DOHH2 (cell line): ENCODE measurements around the gene UBR3.
"Not testable (repeated sequence)": the region's sequence is repeated elsewhere in the genome, so short reads cannot be mapped to it uniquely, and the experiment has no call there.

Source experiments
- H3F3A ChIP-seq: fragments of 200-600 bp; sonication (generic), shearing (Covaris generic); 2 replicates; pipeline ENCODE4 v1.6.0; 2016; ENCODE audit warnings: antibody characterized with exemption, mild to moderate bottlenecking; ENCODE audit not compliant: control insufficient read depth, insufficient read depth
- H3K27ac ChIP-seq: fragments of 200-600 bp; sonication (generic); 2 replicates; pipeline ENCODE4 v1.5.1; 2014; ENCODE audit warnings: low read depth, mild to moderate bottlenecking, low read length, moderate library complexity
- H3K27me3 ChIP-seq: fragments of 200-600 bp; sonication (generic); 2 replicates; pipeline ENCODE4 v1.6.1; 2014; ENCODE audit warnings: mild to moderate bottlenecking, low read length, mixed read lengths; ENCODE audit not compliant: control insufficient read depth
- H3K36me3 ChIP-seq: fragments of 200-600 bp; sonication (generic); 2 replicates; pipeline ENCODE4 v1.6.1; 2014; ENCODE audit warnings: mild to moderate bottlenecking, low read length, moderate library complexity, mixed read lengths; ENCODE audit not compliant: control insufficient read depth
- H3K4me1 ChIP-seq: fragments of 200-600 bp; sonication (generic); 2 replicates; pipeline ENCODE4 v1.6.1; 2014; ENCODE audit warnings: mild to moderate bottlenecking, low read length, mixed read lengths; ENCODE audit not compliant: control insufficient read depth
- H3K4me2 ChIP-seq: fragments of 200-600 bp; sonication (generic); 2 replicates; pipeline ENCODE4 v1.6.0; 2014; ENCODE audit warnings: mild to moderate bottlenecking, low read length, moderate library complexity
- H3K4me3 ChIP-seq: fragments of 200-600 bp; sonication (generic); 2 replicates; pipeline ENCODE4 v1.5.1; 2014; ENCODE audit warnings: mild to moderate bottlenecking, low read length, mixed read lengths
- H3K79me2 ChIP-seq: fragments of 200-600 bp; sonication (generic); 2 replicates; pipeline ENCODE4 v1.6.1; 2014; ENCODE audit warnings: mild to moderate bottlenecking, low read length, mixed read lengths; ENCODE audit not compliant: control insufficient read depth
- H3K9me2 ChIP-seq: fragments of 200-600 bp; sonication (generic); replicated peaks from 2 replicates; pipeline ENCODE4 v1.6.1; 2014; ENCODE audit warnings: mild to moderate bottlenecking, low read length, mixed read lengths; ENCODE audit not compliant: control insufficient read depth
- H3K9me3 ChIP-seq: fragments of 200-600 bp; sonication (generic); 2 replicates; pipeline ENCODE4 v1.6.1; 2014; ENCODE audit warnings: antibody characterized with exemption, low read length, mixed read lengths; ENCODE audit not compliant: control insufficient read depth, insufficient read depth
- H4K20me1 ChIP-seq: fragments of 200-600 bp; sonication (generic); 2 replicates; pipeline ENCODE4 v1.6.0; 2014; ENCODE audit warnings: low read depth, mild to moderate bottlenecking, antibody characterized with exemption, low read length, moderate library complexity; ENCODE audit not compliant: control insufficient read depth, insufficient read depth
- EZH2phosphoT487 ChIP-seq: fragments of 200-600 bp; sonication (generic); IDR thresholded peaks from 2 replicates; pipeline ENCODE4 v1.6.1; 2017; ENCODE audit warnings: borderline replicate concordance, mild to moderate bottlenecking, antibody characterized with exemption, low read length, moderate library complexity, mixed read lengths
- TF ChIP-seq, protein P1 (sequence below): fragments of 200-600 bp; sonication (generic); IDR thresholded peaks from one replicate; pipeline ENCODE4 v1.5.1; 2014; ENCODE audit warnings: antibody characterized with exemption, mild to moderate bottlenecking, low read depth, low read length; ENCODE audit not compliant: poor library complexity, severe bottlenecking

UBR3 gene

DNA sequence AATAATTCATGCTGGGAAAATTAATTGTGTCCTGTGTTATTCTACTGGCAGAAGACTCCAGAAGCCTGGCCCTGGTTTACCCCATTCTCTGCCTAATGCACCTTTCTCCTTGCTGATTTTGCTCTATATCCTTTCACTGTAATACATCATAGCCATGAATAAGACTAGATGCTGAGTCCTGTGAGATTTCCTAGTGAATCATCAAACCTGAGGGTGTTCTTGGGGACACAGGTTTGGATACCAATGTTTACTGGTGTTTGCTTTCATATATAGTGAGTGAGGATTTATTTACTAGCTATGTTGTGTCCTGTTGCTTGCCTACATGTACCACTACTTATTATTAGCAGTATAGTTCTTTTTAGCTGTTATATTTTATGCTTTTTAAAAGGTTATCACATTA, 9.0 kb upstream of the UBR3 start:
- peaks cover 12% of the 10 kb centered on the region for H3K4me1 ChIP-seq
- no peak overlapping the region for H3K4me3 ChIP-seq
- no peak overlapping the region for H3K27ac ChIP-seq
- H3K36me3 ChIP-seq = peaks cover 86% of the 10 kb centered on the region
- H3K27me3 ChIP-seq = no peaks in the 10 kb centered on the region
- TF ChIP-seq EZH2phosphoT487 = no peak
- TF ChIP-seq, protein P1, sequence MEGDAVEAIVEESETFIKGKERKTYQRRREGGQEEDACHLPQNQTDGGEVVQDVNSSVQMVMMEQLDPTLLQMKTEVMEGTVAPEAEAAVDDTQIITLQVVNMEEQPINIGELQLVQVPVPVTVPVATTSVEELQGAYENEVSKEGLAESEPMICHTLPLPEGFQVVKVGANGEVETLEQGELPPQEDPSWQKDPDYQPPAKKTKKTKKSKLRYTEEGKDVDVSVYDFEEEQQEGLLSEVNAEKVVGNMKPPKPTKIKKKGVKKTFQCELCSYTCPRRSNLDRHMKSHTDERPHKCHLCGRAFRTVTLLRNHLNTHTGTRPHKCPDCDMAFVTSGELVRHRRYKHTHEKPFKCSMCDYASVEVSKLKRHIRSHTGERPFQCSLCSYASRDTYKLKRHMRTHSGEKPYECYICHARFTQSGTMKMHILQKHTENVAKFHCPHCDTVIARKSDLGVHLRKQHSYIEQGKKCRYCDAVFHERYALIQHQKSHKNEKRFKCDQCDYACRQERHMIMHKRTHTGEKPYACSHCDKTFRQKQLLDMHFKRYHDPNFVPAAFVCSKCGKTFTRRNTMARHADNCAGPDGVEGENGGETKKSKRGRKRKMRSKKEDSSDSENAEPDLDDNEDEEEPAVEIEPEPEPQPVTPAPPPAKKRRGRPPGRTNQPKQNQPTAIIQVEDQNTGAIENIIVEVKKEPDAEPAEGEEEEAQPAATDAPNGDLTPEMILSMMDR = no peak
- peaks cover 17% of the 10 kb centered on the region; the same call in 1 of the 2 replicates for H3F3A ChIP-seq
- no peak overlapping the region for H3K4me2 ChIP-seq
- no peaks in the 10 kb centered on the region for H3K9me2 ChIP-seq
- no peaks in the 10 kb centered on the region; the same call in 1 of the 2 replicates for H3K9me3 ChIP-seq
- H4K20me1 ChIP-seq = no peaks in the 10 kb centered on the region
- peaks cover 45% of the 10 kb centered on the region for H3K79me2 ChIP-seq

DNA sequence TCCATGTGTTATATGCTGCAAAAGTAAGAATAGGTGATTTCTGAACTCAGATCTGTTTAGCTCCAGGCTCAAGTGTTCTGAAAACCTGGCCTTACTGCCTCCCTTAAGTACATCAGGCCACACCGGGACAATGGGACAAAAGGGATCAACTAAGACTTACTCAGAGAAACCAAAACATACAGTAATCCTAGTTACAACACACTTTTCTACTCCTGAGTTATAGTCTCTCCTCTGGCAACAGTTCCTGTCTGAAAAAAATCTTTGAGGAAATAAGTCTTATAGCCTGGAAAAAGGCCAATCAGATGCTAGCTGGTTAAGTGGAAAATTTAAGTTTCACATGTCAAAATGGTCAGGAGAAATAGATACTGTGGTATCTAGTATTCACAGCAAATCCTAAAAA, 8.1 kb upstream of the UBR3 start:
- H3F3A ChIP-seq = peaks cover 17% of the 10 kb centered on the region; the same call in 1 of the 2 replicates
- H3K4me2 ChIP-seq = no peak overlapping the region
- H3K9me3 ChIP-seq = no peaks in the 10 kb centered on the region; the same call in 1 of the 2 replicates
- no peaks in the 10 kb centered on the region for H4K20me1 ChIP-seq
- H3K27ac ChIP-seq = no peak overlapping the region
- peaks cover 83% of the 10 kb centered on the region for H3K36me3 ChIP-seq
- H3K79me2 ChIP-seq = peaks cover 53% of the 10 kb centered on the region
- no peaks in the 10 kb centered on the region for H3K9me2 ChIP-seq
- no peaks in the 10 kb centered on the region for H3K27me3 ChIP-seq
- TF ChIP-seq, protein P1 = no peak
- no peak for TF ChIP-seq EZH2phosphoT487
- H3K4me1 ChIP-seq = peaks cover 15% of the 10 kb centered on the region
- H3K4me3 ChIP-seq = no peak overlapping the region

DNA sequence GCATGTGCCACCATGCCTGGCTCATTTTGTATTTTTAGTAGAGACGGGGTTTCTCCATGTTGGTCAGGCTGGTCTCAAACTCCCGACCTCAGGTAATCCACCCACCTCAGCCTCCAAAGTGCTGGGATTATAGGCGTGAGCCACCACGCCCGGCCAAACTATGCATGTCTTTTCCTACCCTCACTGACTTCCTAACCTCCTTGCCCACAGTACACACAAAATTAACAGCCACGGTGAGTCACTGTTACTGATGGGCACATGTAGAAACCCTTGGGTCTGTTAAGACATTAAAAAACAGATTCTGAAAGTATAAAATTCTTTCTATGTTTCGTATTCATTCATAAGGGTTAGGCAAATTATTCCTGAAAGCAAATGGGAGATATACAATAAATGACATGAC, 7.2 kb upstream of the UBR3 start:
- not testable (repeated sequence) for H3K27me3 ChIP-seq, H4K20me1 ChIP-seq, H3K27ac ChIP-seq, H3K4me2 ChIP-seq, H3K9me2 ChIP-seq, H3K4me3 ChIP-seq, H3K9me3 ChIP-seq
- Histone ChIP-seq H3K4me1 (peaks cover 18% of the 10 kb centered on the region), H3K79me2 (peaks cover 60% of the 10 kb centered on the region), H3F3A (peaks cover 16% of the 10 kb centered on the region; the same call in 1 of the 2 replicates), H3K36me3 (peaks cover 79% of the 10 kb centered on the region)

DNA sequence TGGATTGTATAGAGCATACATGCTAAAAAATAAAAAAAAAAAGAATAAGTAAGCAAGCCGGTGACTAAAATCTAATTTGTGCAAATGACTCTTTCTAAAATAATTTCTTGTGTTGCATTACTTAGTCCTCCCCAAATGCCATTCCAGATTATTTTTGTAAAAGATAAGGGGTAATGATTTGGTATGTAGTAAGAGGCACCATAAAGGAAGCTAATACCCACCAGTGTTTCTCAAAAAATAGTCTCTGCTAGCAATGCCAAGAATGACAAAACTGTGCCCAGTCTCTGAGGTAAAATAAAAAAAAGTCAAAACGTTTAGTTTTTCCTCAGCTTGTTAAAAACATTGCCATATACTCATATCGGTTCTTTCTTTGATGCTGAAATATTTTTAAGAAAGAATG, 5.2 kb upstream of the UBR3 start:
- Histone ChIP-seq H3F3A (peaks cover 14% of the 10 kb centered on the region), H3K4me3 (no peak overlapping the region; the same call in 1 of the 2 replicates), H3K9me2 (no peaks in the 10 kb centered on the region), H3K4me1 (peaks cover 23% of the 10 kb centered on the region), H3K36me3 (peaks cover 62% of the 10 kb centered on the region), H3K4me2 (peak overlapping the region; percentile 99; the same call in 1 of the 2 replicates), H3K27me3 (no peaks in the 10 kb centered on the region), H4K20me1 (no peaks in the 10 kb centered on the region), H3K27ac (no peak overlapping the region), H3K79me2 (peaks cover 49% of the 10 kb centered on the region), H3K9me3 (no peaks in the 10 kb centered on the region)
- TF ChIP-seq, protein P1 = no peak
- TF ChIP-seq EZH2phosphoT487 = no peak
